ENCODE results near the gene SDHB. TPM values are rescaled to one million over a fixed set of nuclear protein-coding genes. Genes with fewer than 3 reads are reported as not detected.
A peak's percentile ranks its signal among the peaks of the same experiment; 100 is the strongest.

Gene SDHB
- total and polyA plus RNA-seq, 2 of the 13 experiments (the other 11 are each of a cell fraction or from before 2014, with no cell fraction given): 136 to 142 TPM

GRCh38 chr1:16975211-16975610, 78.6 kb downstream of the SDHB start:
- ChIA-PET CTCF (ENCODE audit: low intra/inter-chr PET ratio, low total read pairs) (no interaction called here), POLR2A (no interaction called here)
- in situ Hi-C loops (cut with HindIII; ENCODE audit: extremely low pct_ligation_motif_present, low pct_unique_long_range_greater_than_20kb): no loop called here
- no peak overlapping the region for H3K9ac ChIP-seq (ENCODE audit: insufficient read depth, low read depth, low read length)
- no peaks in the 10 kb centered on the region for H3K9me3 ChIP-seq (ENCODE audit: low read length)
- H4K20me1 ChIP-seq (ENCODE audit: insufficient read depth, low read length): no peaks in the 10 kb centered on the region; the same call in 1 of the 2 replicates
- no peak overlapping the region for H3K27ac ChIP-seq (ENCODE audit: extremely low read length, insufficient read depth, low read length)
- H2AFZ ChIP-seq (ENCODE audit: low read length): no peak overlapping the region
- no peak overlapping the region for H3K4me2 ChIP-seq (ENCODE audit: low read depth, low read length)
- H3K79me2 ChIP-seq (ENCODE audit: insufficient read depth, low read length): no peaks in the 10 kb centered on the region
- TF ChIP-seq REPIN1 (CRISPR knock-in tag; IDR thresholded peaks at IDR 0.05; ENCODE audit: borderline replicate concordance, low read depth): no peak
- TF ChIP-seq FIP1L1 (IDR thresholded peaks at IDR 0.05; ENCODE audit: borderline replicate concordance, insufficient read depth, low read depth, low read length): no peak
- no peak for TF ChIP-seq FOXC1 (CRISPR knock-in tag; IDR thresholded peaks at IDR 0.05; ENCODE audit: borderline replicate concordance)
- TF ChIP-seq KAT7 (CRISPR knock-in tag; IDR thresholded peaks at IDR 0.05; ENCODE audit: borderline replicate concordance): no peak
- DNase-seq (ENCODE audit: low spot score) (no peak), FAIRE-seq (no peak), ATAC-seq (no peak)
- no peak overlapping the region for H3K4me3 ChIP-seq (replicated peaks in 1 of 3; ENCODE audit: insufficient read depth in 1 of 3, low read depth in 2 of 3, low read length in 3 of 3)
- 79% methylated on average over 5 of the region's 14 CpGs for WGBS (ENCODE audit: low lambda C conversion rate)
- H3K4me1 ChIP-seq (ENCODE audit: insufficient read depth, low read length): peaks cover 16% of the 10 kb centered on the region; the same call in 1 of the 2 replicates
- BruUV-seq (replicated peaks): no TSS peak
- H3K27me3 ChIP-seq (ENCODE audit: control insufficient read depth in 1 of 2, insufficient read depth in 2 of 2, low read length in 2 of 2): peaks cover 6 to 22% of the 10 kb centered on the region in 2 experiments
- intact Hi-C loops (cut with micrococcal nuclease; ENCODE audit: unreplicated experiment): no loop called here
- H3K36me3 ChIP-seq (replicated peaks in 1 of 2; ENCODE audit: control insufficient read depth in 1 of 2, insufficient read depth in 2 of 2, low read length in 2 of 2): no peaks in the 10 kb centered on the region

DNA sequence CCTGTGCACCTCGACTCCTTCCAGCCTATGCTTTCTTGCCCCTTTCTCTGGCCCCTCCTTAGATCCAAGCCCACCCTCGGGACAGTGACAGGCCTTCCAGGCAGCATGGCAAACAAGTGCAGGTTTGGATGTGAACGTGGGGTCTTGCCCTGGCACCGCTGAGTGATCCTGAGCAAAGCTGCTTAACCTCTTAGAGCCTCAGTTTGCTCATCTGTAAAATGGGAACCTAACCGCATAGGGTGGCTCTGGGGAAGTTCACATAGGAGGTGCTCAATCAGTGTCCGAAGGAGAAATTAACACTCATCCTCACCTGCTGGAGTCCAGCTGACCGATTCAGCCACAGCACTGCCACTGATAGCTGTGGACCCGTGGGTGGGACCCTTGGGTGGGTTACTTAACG, 80.6 kb downstream of the SDHB start:
- H3K4me3 ChIP-seq (replicated peaks in 1 of 3; ENCODE audit: insufficient read depth in 1 of 3, low read depth in 2 of 3, low read length in 3 of 3): no peak overlapping the region
- intact Hi-C loops (cut with micrococcal nuclease; ENCODE audit: unreplicated experiment) (no loop called here), in situ Hi-C loops (cut with HindIII; ENCODE audit: extremely low pct_ligation_motif_present, low pct_unique_long_range_greater_than_20kb) (loop anchor here (25.0 kb wide), 1 partner anchor 264 kb away; the partner anchor contains the start of gene PADI3)
- POLR2A ChIA-PET: no interaction called here
- H3K36me3 ChIP-seq (replicated peaks in 1 of 2; ENCODE audit: control insufficient read depth in 1 of 2, insufficient read depth in 2 of 2, low read length in 2 of 2): no peaks in the 10 kb centered on the region
- peaks cover 1 to 4% of the 10 kb centered on the region in 2 experiments; a peak in 3 of 5 replicates for H3K27me3 ChIP-seq (ENCODE audit: control insufficient read depth in 1 of 2, insufficient read depth in 2 of 2, low read length in 2 of 2)
- no peaks in the 10 kb centered on the region for H3K79me2 ChIP-seq (ENCODE audit: insufficient read depth, low read length)
- no TSS peak for BruUV-seq (replicated peaks)
- TF ChIP-seq SP1 (IDR thresholded peaks at IDR 0.05) (no peak), SP1 (CRISPR knock-in tag; IDR thresholded peaks at IDR 0.05) (no peak), ZMYM3 (CRISPR knock-in tag; IDR thresholded peaks at IDR 0.05) (peak; percentile 49; the same call in 1 of the 2 replicates), ZNF629 (CRISPR knock-in tag; conservative IDR thresholded peaks at IDR 0.05) (peak; percentile 92), HNF1B (CRISPR knock-in tag; IDR thresholded peaks at IDR 0.05) (no peak)
- CTCF ChIA-PET (ENCODE audit: low intra/inter-chr PET ratio, low total read pairs): no interaction called here
- ATAC-seq (no peak), DNase-seq (ENCODE audit: low spot score) (no peak), FAIRE-seq (no peak)
- H3K4me2 ChIP-seq (ENCODE audit: low read depth, low read length): no peak overlapping the region
- WGBS (ENCODE audit: low lambda C conversion rate): no CpG with 5 or more reads among the region's 9 CpGs
- H3K9me3 ChIP-seq (ENCODE audit: low read length): no peaks in the 10 kb centered on the region
- H3K4me1 ChIP-seq (ENCODE audit: insufficient read depth, low read length): 0 out of 2 replicates have a peak, but pooled peaks cover 2% of the 10 kb centered on the region
- H3K9ac ChIP-seq (ENCODE audit: insufficient read depth, low read depth, low read length): no peak overlapping the region
- H3K27ac ChIP-seq (ENCODE audit: extremely low read length, insufficient read depth, low read length): no peak overlapping the region
- H2AFZ ChIP-seq (ENCODE audit: low read length): no peak overlapping the region
- no peaks in the 10 kb centered on the region; the same call in 1 of the 2 replicates for H4K20me1 ChIP-seq (ENCODE audit: insufficient read depth, low read length)

All from HepG2 (cell line).